SK-MEL-5 (cell line): ENCODE results near the gene FYCO1. TPM values are rescaled to one million over a fixed set of nuclear protein-coding genes. Genes with fewer than 3 reads are reported as not detected.

Experiments used
- DNase-seq: peaks from one replicate; pipeline ENCODE4 v3.0.0-alpha.2; 2016; ENCODE audit warnings: low read depth, low spot score
- in situ Hi-C: cut with HindIII; loops from 2 replicates; pipeline ENCODE4 v1.10.0; 2016; ENCODE audit warnings: low sequenced_read_pairs, high pct_unique_total_duplicates, low pct_unique_long_range_greater_than_20kb
- total RNA-seq: library from RNA; depleted of rRNA; stranded (reverse); fragments of >200 nt; shearing (Covaris generic); gene quantifications from 2 replicates; pipeline ENCODE4 v1.2.3, GENCODE V29; 2014

Gene FYCO1
- total RNA-seq, 1 experiment from 2014 or later, result 53.6 TPM

- in situ Hi-C loops, result no loop called here
- DNase-seq, result no peak
Observed at GRCh38 chr3:45954306-45954705, 41.3 kb downstream of the FYCO1 start.

GRCh38 chr3:45953536-45953935, 42.1 kb downstream of the FYCO1 start:
- no peak for DNase-seq
- in situ Hi-C loops, result no loop called here

GRCh38 chr3:45952456-45952855, 43.2 kb downstream of the FYCO1 start:
- no peak for DNase-seq
- in situ Hi-C loops, result no loop called here

GRCh38 chr3:45951946-45952345, 43.7 kb downstream of the FYCO1 start:
- in situ Hi-C loops, result no loop called here

GRCh38 chr3:45950686-45951600, 44.7 kb downstream of the FYCO1 start:
- no peak for DNase-seq
- in situ Hi-C loops, result no loop called here

More at GRCh38 chr3:45951946-45952345, 43.7 kb downstream of the FYCO1 start:
- DNase-seq, result no peak

GRCh38 chr3:45950131-45950530, 45.5 kb downstream of the FYCO1 start:
- in situ Hi-C loops, result no loop called here
- no peak for DNase-seq

GRCh38 chr3:45949432-45949831, 46.2 kb downstream of the FYCO1 start:
- no peak for DNase-seq
- in situ Hi-C loops, result no loop called here

GRCh38 chr3:45948881-45949280, 46.7 kb downstream of the FYCO1 start:
- DNase-seq, result no peak
- in situ Hi-C loops, result no loop called here

GRCh38 chr3:45948311-45948781, 47.3 kb downstream of the FYCO1 start:
- no peak for DNase-seq
- in situ Hi-C loops, result no loop called here

GRCh38 chr3:45947361-45947760, 48.3 kb downstream of the FYCO1 start:
- in situ Hi-C loops, result no loop called here
- no peak for DNase-seq

GRCh38 chr3:45946875-45947274, 48.7 kb downstream of the FYCO1 start:
- no peak for DNase-seq
- in situ Hi-C loops, result no loop called here

GRCh38 chr3:45946307-45946706, 49.3 kb downstream of the FYCO1 start:
- in situ Hi-C loops, result no loop called here
- DNase-seq, result no peak

- in situ Hi-C loops, result no loop called here
- no peak for DNase-seq
Observed at GRCh38 chr3:45944830-45945620, 50.6 kb downstream of the FYCO1 start.

- no peak for DNase-seq
- in situ Hi-C loops, result no loop called here
Observed at GRCh38 chr3:45943207-45943846, 52.3 kb downstream of the FYCO1 start, which contains the start of gene CXCR6. TSS of gene CXCR6 (plus strand) at chr3:45943464. CDS start at chr3:45946482, 3,018 bp downstream.

GRCh38 chr3:45942051-45942825, 53.4 kb downstream of the FYCO1 start:
- in situ Hi-C loops, result no loop called here
- DNase-seq, result no peak

GRCh38 chr3:45940781-45941365, 54.8 kb downstream of the FYCO1 start:
- in situ Hi-C loops, result no loop called here
- DNase-seq, result no peak
